Large intestine (tissue), 3 donors: ENCODE results near the gene ELOF1. TPM values are rescaled to one million over a fixed set of nuclear protein-coding genes. Genes with fewer than 3 reads are reported as not detected.
A peak's percentile ranks its signal among the peaks of the same experiment; 100 is the strongest.

Experiments used
- DNase-seq, 2 donors: peaks; one replicate each; pipeline versions ENCODE4 v3.0.0 to v3.0.0-alpha.2; 2013
- H3K27ac ChIP-seq: one replicate; pipeline ENCODE4 v1.5.1; 2013; ENCODE audit warnings: low read length
- H3K27me3 ChIP-seq: 2 replicates; pipeline ENCODE4 v1.6.1; 2013; ENCODE audit warnings: low read length; ENCODE audit not compliant: control insufficient read depth, insufficient read depth
- H3K36me3 ChIP-seq: 2 replicates; pipeline ENCODE4 v1.6.1; 2013; ENCODE audit warnings: low read length; ENCODE audit not compliant: control insufficient read depth, insufficient read depth
- H3K4me1 ChIP-seq: one replicate; pipeline ENCODE4 v1.6.1; 2013; ENCODE audit warnings: low read length; ENCODE audit not compliant: control insufficient read depth, insufficient read depth
- H3K4me3 ChIP-seq: one replicate; pipeline ENCODE4 v1.5.1; 2013; ENCODE audit warnings: low read length
- H3K9me3 ChIP-seq: one replicate; pipeline ENCODE4 v1.6.1; 2013; ENCODE audit warnings: mild to moderate bottlenecking, low read depth, low read length, moderate library complexity; ENCODE audit not compliant: control insufficient read depth
- WGBS: methylation state at CpG from one replicate; pipeline ENCODE4 v1.1.5; 2013; ENCODE audit warnings: low lambda C conversion rate; ENCODE audit not compliant: insufficient coverage; 5-methylcytosine and 5-hydroxymethylcytosine counted together
- polyA plus RNA-seq: library from polyadenylated mRNA; unstranded; fragments of 120-200 nt; gene quantifications from one replicate; pipeline ENCODE4 v1.2.1, GENCODE V29; 2013

Gene ELOF1
- polyA plus RNA-seq, 1 donor = 44.7 TPM

- Histone ChIP-seq H3K9me3 (no peaks in the 10 kb centered on the region), H3K4me1 (peaks cover 4% of the 10 kb centered on the region), H3K4me3 (no peak overlapping the region), H3K27ac (no peak overlapping the region), H3K36me3 (peaks cover 24% of the 10 kb centered on the region), H3K27me3 (no peaks in the 10 kb centered on the region)
- no CpG with 5 or more reads among the region's 18 CpGs for WGBS
- DNase-seq = no peak
Measured at GRCh38 chr19:11507370-11508078, 51.5 kb downstream of the ELOF1 start.

- no peak overlapping the region for H3K27ac ChIP-seq
- peaks cover 4% of the 10 kb centered on the region for H3K4me1 ChIP-seq
- WGBS = no CpG with 5 or more reads among the region's 6 CpGs
- peaks cover 19% of the 10 kb centered on the region for H3K36me3 ChIP-seq
- DNase-seq = no peak
- H3K4me3 ChIP-seq = no peak overlapping the region
- H3K9me3 ChIP-seq = no peaks in the 10 kb centered on the region
- H3K27me3 ChIP-seq = no peaks in the 10 kb centered on the region
Measured at GRCh38 chr19:11506967-11507366, 52.1 kb downstream of the ELOF1 start.

- Histone ChIP-seq H3K27me3 (no peaks in the 10 kb centered on the region), H3K4me1 (peaks cover 4% of the 10 kb centered on the region), H3K36me3 (peaks cover 14% of the 10 kb centered on the region), H3K4me3 (peak overlapping the region; percentile 43), H3K9me3 (no peaks in the 10 kb centered on the region), H3K27ac (peak overlapping the region; percentile 71)
- DNase-seq = peak in 1 of 2 donors; percentile 29
- WGBS = no CpG with 5 or more reads among the region's 20 CpGs
Measured at GRCh38 chr19:11506101-11506555, 52.9 kb downstream of the ELOF1 start.

- WGBS = no CpG with 5 or more reads among the region's 65 CpGs
- Histone ChIP-seq H3K4me1 (peaks cover 4% of the 10 kb centered on the region), H3K9me3 (no peaks in the 10 kb centered on the region), H3K36me3 (peaks cover 13% of the 10 kb centered on the region), H3K27ac (peak within 1 kb of the TSS; percentile 71), H3K4me3 (peak within 1 kb of the TSS; percentile 43), H3K27me3 (no peaks in the 10 kb centered on the region)
- DNase-seq = peak; percentile 93 to 95
Measured at GRCh38 chr19:11505504-11506100, 53.4 kb downstream of the ELOF1 start, which contains the start of gene ZNF653. Gene ZNF653 (minus strand): TSS chr19:11505839. CDS start chr19:11505786, 53 bp downstream.

GRCh38 chr19:11505032-11505503 lies 54.0 kb downstream of the ELOF1 start:
- Histone ChIP-seq H3K4me1 (peaks cover 4% of the 10 kb centered on the region), H3K36me3 (peaks cover 9% of the 10 kb centered on the region), H3K27ac (peak overlapping the region; percentile 71)

GRCh38 chr19:11504502-11505031 lies 54.5 kb downstream of the ELOF1 start:
- Histone ChIP-seq H3K9me3 (no peaks in the 10 kb centered on the region), H3K4me1 (peaks cover 4% of the 10 kb centered on the region), H3K36me3 (peaks cover 8% of the 10 kb centered on the region), H3K4me3 (peak overlapping the region; percentile 43), H3K27me3 (no peaks in the 10 kb centered on the region), H3K27ac (peak overlapping the region; percentile 53)
- no peak for DNase-seq
- WGBS = no CpG with 5 or more reads among the region's 7 CpGs

More at GRCh38 chr19:11505032-11505503, 54.0 kb downstream of the ELOF1 start:
- Histone ChIP-seq H3K9me3 (no peaks in the 10 kb centered on the region), H3K27me3 (no peaks in the 10 kb centered on the region), H3K4me3 (peak overlapping the region; percentile 43)
- DNase-seq = peak; percentile 95 to 97
- WGBS = no CpG with 5 or more reads among the region's 33 CpGs

Other genes with a start within 250 kb of the ELOF1 start
- gene RAB3D, start 219.6 kb downstream of the ELOF1 start, polyA plus RNA-seq = 82.9 TPM
- 111 TPM for gene TMEM205, start 213.0 kb downstream of the ELOF1 start, polyA plus RNA-seq
- 48.0 TPM for gene CCDC159, start 212.7 kb downstream of the ELOF1 start, polyA plus RNA-seq
- 17.8 TPM for gene PLPPR2, start 203.8 kb downstream of the ELOF1 start, polyA plus RNA-seq
- 2.8 TPM for gene SWSAP1, start 184.6 kb downstream of the ELOF1 start, polyA plus RNA-seq
- gene EPOR, start 174.9 kb downstream of the ELOF1 start, polyA plus RNA-seq = 12.0 TPM
- gene RGL3, start 139.9 kb downstream of the ELOF1 start, polyA plus RNA-seq = 5.3 TPM
- gene ODAD3, start 124.1 kb downstream of the ELOF1 start, polyA plus RNA-seq = 0.79 TPM
- 380 TPM for gene PRKCSH, start 123.6 kb downstream of the ELOF1 start, polyA plus RNA-seq
- gene ELAVL3, start 78.2 kb downstream of the ELOF1 start, polyA plus RNA-seq = 4.2 TPM
- 8.7 TPM for gene ZNF653, start 53.4 kb downstream of the ELOF1 start, polyA plus RNA-seq
- gene ECSIT, start 30.1 kb downstream of the ELOF1 start, polyA plus RNA-seq = 43.2 TPM
- gene CNN1, start 20.4 kb downstream of the ELOF1 start, polyA plus RNA-seq = 119 TPM
- gene ACP5, start 18.4 kb upstream of the ELOF1 start, polyA plus RNA-seq = 118 TPM
- gene ZNF627, start 38.3 kb upstream of the ELOF1 start, polyA plus RNA-seq = 15.6 TPM
- gene ZNF823, start 179.7 kb upstream of the ELOF1 start, polyA plus RNA-seq = 7.7 TPM
- 7.4 TPM for gene ZNF441, start 207.8 kb upstream of the ELOF1 start, polyA plus RNA-seq
- 2.4 TPM for gene ZNF491, start 239.3 kb upstream of the ELOF1 start, polyA plus RNA-seq